HUES64 (cell line): ENCODE data around the gene FBLN2.

Experiments used
- H3K27ac ChIP-seq: 2 replicates; pipeline ENCODE4 v1.7.0; 2013; ENCODE audit warnings: low read depth, low read length, inconsistent platforms
- H3K27me3 ChIP-seq: 2 replicates; pipeline ENCODE4 v1.6.1; 2013; ENCODE audit warnings: mild to moderate bottlenecking, low read length; ENCODE audit not compliant: insufficient read depth
- H3K36me3 ChIP-seq: 2 replicates; pipeline ENCODE4 v1.6.1; 2013; ENCODE audit warnings: mild to moderate bottlenecking, low read length; ENCODE audit not compliant: insufficient read depth
- H3K4me1 ChIP-seq: 2 replicates; pipeline ENCODE4 v1.6.1; 2013; ENCODE audit warnings: mild to moderate bottlenecking, low read length, moderate library complexity; ENCODE audit not compliant: insufficient read depth
- H3K4me3 ChIP-seq: 2 replicates; pipeline ENCODE4 v1.5.1; 2013; ENCODE audit warnings: mild to moderate bottlenecking, low read length, moderate library complexity
- H3K9ac ChIP-seq: 2 replicates; pipeline ENCODE4 v1.6.1; 2013; ENCODE audit warnings: mild to moderate bottlenecking, low read depth, low read length
- H3K9me3 ChIP-seq: 2 replicates; pipeline ENCODE4 v1.6.1; 2013; ENCODE audit warnings: low read depth, low read length; ENCODE audit not compliant: insufficient read depth
- WGBS: fragments of 150-250, 120-280 bp; methylation state at CpG from one replicate; pipeline ENCODE4 v1.1.7; 2013; ENCODE audit warnings: missing lambda C conversion rate; 5-methylcytosine and 5-hydroxymethylcytosine counted together

Gene FBLN2

GRCh38 chr3:13563911-13564310 lies 15.0 kb downstream of the FBLN2 start:
- Histone ChIP-seq H3K27me3 (no peaks in the 10 kb centered on the region), H3K4me3 (no peak overlapping the region), H3K9me3 (no peaks in the 10 kb centered on the region), H3K4me1 (0 out of 2 replicates have a peak, but pooled peaks cover 5% of the 10 kb centered on the region), H3K36me3 (no peaks in the 10 kb centered on the region), H3K27ac (no peak overlapping the region), H3K9ac (no peak overlapping the region)
- 95% methylated on average over 5 of the region's 5 CpGs for WGBS

- H3K4me3 ChIP-seq, result no peak overlapping the region
- no peak overlapping the region for H3K27ac ChIP-seq
- H3K9me3 ChIP-seq, result no peaks in the 10 kb centered on the region
- no peak overlapping the region for H3K9ac ChIP-seq
- 0 out of 2 replicates have a peak, but pooled peaks cover 5% of the 10 kb centered on the region for H3K4me1 ChIP-seq
- H3K27me3 ChIP-seq, result no peaks in the 10 kb centered on the region
- H3K36me3 ChIP-seq, result no peaks in the 10 kb centered on the region
- 77% methylated on average over 14 of the region's 14 CpGs for WGBS
Observed at GRCh38 chr3:13564751-13565560, 16.0 kb downstream of the FBLN2 start.

GRCh38 chr3:13565581-13566452 lies 16.9 kb downstream of the FBLN2 start:
- Histone ChIP-seq H3K27me3 (no peaks in the 10 kb centered on the region), H3K36me3 (no peaks in the 10 kb centered on the region), H3K9me3 (no peaks in the 10 kb centered on the region), H3K27ac (no peak overlapping the region; the same call in 1 of the 2 replicates), H3K4me3 (no peak overlapping the region), H3K4me1 (0 out of 2 replicates have a peak, but pooled peaks cover 5% of the 10 kb centered on the region), H3K9ac (no peak overlapping the region)
- 78% methylated on average over 17 of the region's 17 CpGs for WGBS

GRCh38 chr3:13566453-13566748 lies 17.5 kb downstream of the FBLN2 start:
- no peak overlapping the region for H3K9ac ChIP-seq
- H3K27ac ChIP-seq, result no peak overlapping the region
- H3K27me3 ChIP-seq, result no peaks in the 10 kb centered on the region
- H3K36me3 ChIP-seq, result no peaks in the 10 kb centered on the region
- H3K4me1 ChIP-seq, result 0 out of 2 replicates have a peak, but pooled peaks cover 5% of the 10 kb centered on the region
- WGBS, result 78% methylated on average over 5 of the region's 5 CpGs
- H3K4me3 ChIP-seq, result no peak overlapping the region
- H3K9me3 ChIP-seq, result no peaks in the 10 kb centered on the region

GRCh38 chr3:13566769-13567310 lies 17.9 kb downstream of the FBLN2 start:
- H3K9me3 ChIP-seq, result no peaks in the 10 kb centered on the region
- H3K27me3 ChIP-seq, result no peaks in the 10 kb centered on the region
- 0 out of 2 replicates have a peak, but pooled peaks cover 5% of the 10 kb centered on the region for H3K4me1 ChIP-seq
- no peak overlapping the region for H3K27ac ChIP-seq
- WGBS, result 91% methylated on average over 9 of the region's 9 CpGs
- H3K9ac ChIP-seq, result no peak overlapping the region
- no peak overlapping the region for H3K4me3 ChIP-seq
- H3K36me3 ChIP-seq, result no peaks in the 10 kb centered on the region

GRCh38 chr3:13567684-13568514 lies 19.0 kb downstream of the FBLN2 start:
- Histone ChIP-seq H3K4me1 (0 out of 2 replicates have a peak, but pooled peaks cover 5% of the 10 kb centered on the region), H3K9ac (no peak overlapping the region), H3K4me3 (no peak overlapping the region), H3K36me3 (no peaks in the 10 kb centered on the region), H3K9me3 (no peaks in the 10 kb centered on the region), H3K27ac (no peak overlapping the region), H3K27me3 (no peaks in the 10 kb centered on the region)
- WGBS, result 81% methylated on average over 20 of the region's 20 CpGs

GRCh38 chr3:13568515-13569028 lies 19.6 kb downstream of the FBLN2 start:
- 82% methylated on average over 15 of the region's 15 CpGs for WGBS
- H3K9me3 ChIP-seq, result no peaks in the 10 kb centered on the region
- H3K4me3 ChIP-seq, result no peak overlapping the region
- no peak overlapping the region for H3K9ac ChIP-seq
- H3K27ac ChIP-seq, result no peak overlapping the region
- no peaks in the 10 kb centered on the region for H3K27me3 ChIP-seq
- 0 out of 2 replicates have a peak, but pooled peaks cover 5% of the 10 kb centered on the region for H3K4me1 ChIP-seq
- H3K36me3 ChIP-seq, result no peaks in the 10 kb centered on the region

GRCh38 chr3:13569201-13569600 lies 20.3 kb downstream of the FBLN2 start:
- Histone ChIP-seq H3K9ac (no peak overlapping the region), H3K4me3 (no peak overlapping the region), H3K36me3 (no peaks in the 10 kb centered on the region), H3K9me3 (no peaks in the 10 kb centered on the region), H3K27me3 (no peaks in the 10 kb centered on the region), H3K27ac (no peak overlapping the region), H3K4me1 (peaks cover 9% of the 10 kb centered on the region; the same call in 1 of the 2 replicates)
- WGBS, result 78% methylated on average over 7 of the region's 7 CpGs

GRCh38 chr3:13569641-13570390 lies 20.9 kb downstream of the FBLN2 start:
- Histone ChIP-seq H3K4me1 (peaks cover 11% of the 10 kb centered on the region; the same call in 1 of the 2 replicates), H3K9me3 (no peaks in the 10 kb centered on the region), H3K4me3 (no peak overlapping the region), H3K36me3 (no peaks in the 10 kb centered on the region), H3K9ac (no peak overlapping the region), H3K27me3 (no peaks in the 10 kb centered on the region), H3K27ac (no peak overlapping the region)
- WGBS, result 90% methylated on average over 26 of the region's 26 CpGs
